Smooth muscle cell of trachea (primary cell): ENCODE results near the gene MYO5A. TPM values are rescaled to one million over a fixed set of nuclear protein-coding genes. Genes with fewer than 3 reads are reported as not detected.

Experiments
- total RNA-seq: library from RNA; depleted of rRNA; stranded (reverse); fragments of >200 nt; gene quantifications from 2 replicates; pipeline ENCODE4 v1.2.1, GENCODE V29; 2014

The MYO5A gene
- 48.8 and 50.6 TPM in 2 replicates for total RNA-seq

DNA sequence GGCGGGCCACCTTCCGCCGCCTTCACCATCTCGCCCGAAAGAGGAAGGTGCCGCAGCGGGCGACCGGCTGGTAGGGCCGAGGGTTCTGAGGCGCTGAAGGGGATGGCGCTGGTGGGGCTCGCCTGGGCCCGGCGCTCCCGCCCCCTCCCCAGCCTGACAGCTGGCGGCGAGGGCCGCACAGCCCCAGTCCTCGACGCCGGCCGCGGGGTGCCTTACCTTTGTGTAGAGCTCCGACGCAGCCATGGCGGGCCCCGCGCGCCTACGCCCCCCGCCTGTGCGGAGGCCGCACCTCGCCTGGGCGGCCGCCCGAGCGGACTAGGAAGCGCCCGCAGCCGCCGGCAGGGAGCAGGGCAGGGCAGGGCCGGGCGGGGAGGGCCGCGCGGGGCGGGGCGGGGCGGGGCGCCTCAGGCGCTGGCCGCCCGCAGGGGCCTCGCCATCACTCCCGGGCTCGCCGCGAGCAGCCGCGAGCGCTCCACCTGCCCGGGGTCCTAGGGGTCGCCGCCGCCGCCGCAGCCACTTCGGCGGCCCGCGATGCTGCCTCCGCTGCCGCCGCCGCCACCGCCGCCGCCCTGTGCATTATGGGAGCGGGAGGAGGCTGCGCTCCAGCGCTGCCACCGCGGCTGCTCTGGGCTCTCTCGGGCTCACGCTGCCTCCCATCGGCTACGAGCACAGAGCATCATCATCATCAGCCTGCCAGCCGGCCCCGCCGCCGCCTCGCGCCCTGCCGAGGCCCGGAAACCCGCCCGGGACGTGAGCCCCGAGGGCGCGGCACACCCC lies at the start of gene MYO5A:
MYO5A (minus strand) TSS at position 317 of the 777 bp plus-strand sequence; CDS start at position 243, 74 bp downstream.

DNA sequence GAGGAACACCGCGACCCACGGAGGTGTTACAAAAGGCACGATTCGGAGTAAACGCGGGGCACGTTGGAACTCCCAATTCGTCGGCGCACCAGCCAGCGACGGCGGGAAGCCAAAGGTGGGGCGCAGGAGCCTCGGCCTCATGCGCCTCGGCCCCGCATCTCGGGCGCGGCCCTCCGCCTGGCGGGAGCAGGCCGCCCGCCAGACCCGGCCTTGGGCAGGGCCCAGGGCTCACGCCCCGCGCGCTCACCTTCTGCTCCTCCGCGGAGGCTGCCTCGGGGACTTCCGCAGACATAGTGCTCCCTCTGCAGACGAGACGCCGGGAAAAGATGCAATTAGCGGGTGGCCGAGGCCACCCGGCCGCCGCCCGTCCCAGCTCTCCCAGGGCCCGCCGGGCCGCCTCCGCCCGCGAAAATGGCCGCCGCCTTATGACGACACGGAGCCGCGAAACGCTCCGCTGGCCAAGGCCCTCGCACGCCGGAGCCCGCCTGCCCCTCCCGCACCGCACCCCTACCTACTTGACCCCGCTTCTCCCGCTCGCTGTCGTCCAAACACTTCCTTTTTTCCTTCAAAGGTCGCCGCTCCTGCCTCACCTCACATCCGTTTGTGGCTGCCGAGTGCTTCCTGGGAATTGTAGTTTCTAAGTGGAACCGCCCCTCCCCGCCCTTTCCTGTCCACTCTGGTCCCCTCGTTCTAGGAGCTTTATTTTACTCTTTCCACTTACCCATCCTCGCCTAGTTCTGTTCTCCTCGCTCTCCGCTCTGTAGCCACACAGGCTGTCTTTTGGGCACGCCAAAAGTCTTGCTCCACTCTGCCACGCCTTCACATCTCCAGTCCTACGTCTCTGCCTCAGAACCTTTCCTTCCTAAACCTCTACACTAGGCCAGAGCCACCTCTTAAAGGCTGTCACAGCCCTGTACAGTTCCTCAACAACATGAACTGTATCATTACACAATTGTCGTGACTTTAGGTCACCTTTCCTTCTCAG lies 40.2 kb upstream of the MYO5A start, which contains the start of gene ARPP19:
ARPP19 (minus strand) TSS at position 430 of the 985 bp plus-strand sequence; CDS start at position 292, 138 bp downstream.

DNA sequence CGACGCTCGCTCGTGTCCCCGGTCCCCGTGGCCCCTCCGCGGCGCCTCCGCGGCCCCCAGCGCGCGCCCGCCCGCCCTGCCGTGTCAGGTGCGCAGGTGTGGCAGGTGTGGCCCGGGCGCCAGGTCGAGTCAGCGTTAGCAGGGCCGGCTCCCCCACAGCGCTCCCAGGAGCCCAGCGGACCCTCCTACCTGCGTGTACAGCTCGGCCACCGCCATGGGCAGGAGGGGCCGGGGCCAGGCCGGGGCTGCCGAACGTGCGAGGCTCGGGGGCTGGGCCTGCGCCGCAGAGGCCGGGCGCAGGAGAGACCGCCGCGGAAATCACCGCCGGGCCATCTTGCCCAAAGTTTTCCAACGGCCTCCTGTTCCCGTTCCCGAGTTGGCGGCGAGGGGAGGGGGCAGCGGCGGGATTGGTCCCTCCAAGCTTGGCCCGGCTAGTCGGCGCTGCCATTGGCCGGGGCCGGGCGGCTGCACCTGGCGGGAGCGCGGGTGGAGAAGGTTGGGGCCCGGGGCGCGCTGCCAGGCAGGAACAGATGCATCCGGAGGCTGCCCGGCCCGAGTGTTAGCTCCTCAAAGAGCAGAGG lies 233.2 kb downstream of the MYO5A start, which contains the start of gene MYO5C:
MYO5C (minus strand) TSS at position 384 of the 581 bp plus-strand sequence; CDS start at position 216, 168 bp downstream.

Other genes with a start within 250 kb of the MYO5A start
- gene MYO5C, start 233.1 kb downstream of the MYO5A start, total RNA-seq: under 0.01 and 0.58 TPM in 2 replicates
- gene ARPP19, start 40.1 kb upstream of the MYO5A start, total RNA-seq: 76.3 and 107 TPM in 2 replicates
- gene ATOSA, start 150.5 kb upstream of the MYO5A start, total RNA-seq: 21.5 and 41.6 TPM in 2 replicates